ENCODE data around the gene TFPI.
"Not testable (repeated sequence)": the region's sequence is repeated elsewhere in the genome, so short reads cannot be mapped to it uniquely, and the experiment has no call there.

Gene TFPI

GRCh38 chr2:187552828-187553681, 1.2 kb downstream of the TFPI start:
- DNase-seq = no peak

GRCh38 chr2:187552381-187552780, 1.9 kb downstream of the TFPI start:
- DNase-seq = no peak

- no peak for DNase-seq
These were observed 3.4 kb downstream of the TFPI start for GRCh38 chr2:187550857-187551256.

GRCh38 chr2:187549951-187550555, 4.2 kb downstream of the TFPI start:
- DNase-seq = no peak

- DNase-seq = no peak
These were observed 5.0 kb downstream of the TFPI start for GRCh38 chr2:187549193-187549592.

- no peak for DNase-seq
These were observed 5.6 kb downstream of the TFPI start for GRCh38 chr2:187548656-187549055.

- DNase-seq = peak; percentile 8
These were observed 6.8 kb downstream of the TFPI start for GRCh38 chr2:187547353-187547979.

GRCh38 chr2:187546762-187547333, 7.4 kb downstream of the TFPI start:
- no peak for DNase-seq

- no peak for DNase-seq
These were observed 8.9 kb downstream of the TFPI start for GRCh38 chr2:187545238-187545751.

- DNase-seq = no peak
These were observed 9.7 kb downstream of the TFPI start for GRCh38 chr2:187544371-187545080.

GRCh38 chr2:187543488-187543887, 10.7 kb downstream of the TFPI start:
- no peak for DNase-seq

GRCh38 chr2:187542123-187542522, 12.1 kb downstream of the TFPI start:
- DNase-seq = no peak

- DNase-seq = no peak
These were observed 12.8 kb downstream of the TFPI start for GRCh38 chr2:187541086-187542085.

GRCh38 chr2:187538222-187538621, 16.0 kb downstream of the TFPI start:
- not testable (repeated sequence) for DNase-seq

GRCh38 chr2:187535381-187535780, 18.9 kb downstream of the TFPI start:
- not testable (repeated sequence) for DNase-seq

- no peak for DNase-seq
These were observed 21.7 kb downstream of the TFPI start for GRCh38 chr2:187532333-187533120.

GRCh38 chr2:187529977-187530721, 24.1 kb downstream of the TFPI start:
- no peak for DNase-seq

- no peak for DNase-seq
These were observed 24.8 kb downstream of the TFPI start for GRCh38 chr2:187529248-187529976.

GRCh38 chr2:187528042-187528441, 26.2 kb downstream of the TFPI start:
- DNase-seq = no peak
